Prostate gland (tissue), 2 donors: ENCODE results near the gene DCTD. TPM values are rescaled to one million over a fixed set of nuclear protein-coding genes. Genes with fewer than 3 reads are reported as not detected.
A peak's percentile ranks its signal among the peaks of the same experiment; 100 is the strongest.

ENCODE experiments used
- DNase-seq: peaks from one replicate; pipeline ENCODE4 v3.0.0-alpha.2; 2019; ENCODE audit warnings: low spot score
- H3K27ac ChIP-seq, 2 donors: fragments of 200-600 bp; sonication (generic); 2 replicates each; pipeline ENCODE4 v1.5.1; 2017 to 2019
- H3K27me3 ChIP-seq: fragments of 200-600 bp; sonication (generic); replicated peaks from 2 replicates; pipeline ENCODE4 v1.5.1; 2019; ENCODE audit not compliant: insufficient read depth
- H3K36me3 ChIP-seq, 2 donors: fragments of 200-600 bp; sonication (generic); 1 replicate in 1 of 2; 2 replicates in 1 of 2; pipeline versions ENCODE4 v1.5.1 to v1.8.1; 2017 to 2019
- H3K4me1 ChIP-seq: fragments of 200-600 bp; sonication (generic); replicated peaks from 2 replicates; pipeline ENCODE4 v1.5.1; 2019
- H3K4me3 ChIP-seq, 2 donors: fragments of 200-600 bp; sonication (generic); 2 replicates each; pipeline ENCODE4 v1.5.1; 2017 to 2019
- H3K9me3 ChIP-seq: fragments of 200-600 bp; sonication (generic); 2 replicates; pipeline ENCODE4 v1.5.1; 2017
- CTCF ChIP-seq, 4 experiments: fragments of 200-600 bp in 2 of 4; fragments of 450-650 bp in 2 of 4; sonication (generic) in 2 of 4; IDR thresholded peaks; 1 replicate in 3 of 4; 2 replicates in 1 of 4; pipeline ENCODE4 v1.5.1; 2016 to 2019; ENCODE audit warnings: antibody characterized with exemption in 4 of 4, mild to moderate bottlenecking in 2 of 4, moderate library complexity in 2 of 4
- POLR2A ChIP-seq: fragments of 450-650 bp; IDR thresholded peaks from one replicate; pipeline ENCODE4 v1.6.1; 2016; ENCODE audit warnings: antibody characterized with exemption, mild to moderate bottlenecking
- POLR2AphosphoS5 ChIP-seq: sonication (generic); formaldehyde crosslinking; IDR thresholded peaks from one replicate; pipeline ENCODE4 v1.6.1; 2017; ENCODE audit warnings: antibody characterized with exemption
- WGBS: methylation state at CpG from one replicate; pipeline ENCODE4 v1.1.5; 2018; 5-methylcytosine and 5-hydroxymethylcytosine counted together
- intact Hi-C: fragments of 100-400 bp; cut with DNase I; formaldehyde crosslinking; loops from one replicate; pipeline ENCODE4 v1.14.2; 2022
- total RNA-seq, 2 donors: library from RNA; depleted of rRNA; stranded (reverse); fragments of >200 nt; gene quantifications; one replicate each; pipeline ENCODE4 v1.1.0, GENCODE V29; 2016

Gene DCTD
- total RNA-seq, 2 donors from 2014 or later, result 62.3 to 69.5 TPM

GRCh38 chr4:182918044-182918607, 940 bp upstream of the DCTD start:
- 8% methylated on average over 12 of the region's 12 CpGs for WGBS
- peaks cover 0 to 2% of the 10 kb centered on the region in 2 donors for H3K36me3 ChIP-seq
- H3K9me3 ChIP-seq, result no peaks in the 10 kb centered on the region
- peak overlapping the region; percentile 88 to 93 for H3K27ac ChIP-seq
- no peaks in the 10 kb centered on the region for H3K4me1 ChIP-seq
- intact Hi-C loops, result loop anchor here (10.0 kb wide), 1 partner anchor 453 kb away; no protein-coding TSS in a partner anchor
- H3K4me3 ChIP-seq, result peak overlapping the region; percentile 75 to 76
- H3K27me3 ChIP-seq, result no peaks in the 10 kb centered on the region
- TF ChIP-seq POLR2AphosphoS5 (no peak), CTCF (IDR thresholded peaks at IDR 0.05) (no peak), POLR2A (no peak)
- no peak for DNase-seq

- Histone ChIP-seq H3K27me3 (no peaks in the 10 kb centered on the region), H3K27ac (peak overlapping the region; percentile 88 to 93), H3K4me1 (no peaks in the 10 kb centered on the region), H3K36me3 (peaks cover 0 to 2% of the 10 kb centered on the region in 2 donors), H3K4me3 (peak overlapping the region; percentile 75 to 76), H3K9me3 (no peaks in the 10 kb centered on the region)
- DNase-seq, result peak; percentile 20
- no peak for TF ChIP-seq CTCF (IDR thresholded peaks at IDR 0.05)
- no peak for TF ChIP-seq POLR2AphosphoS5
- TF ChIP-seq POLR2A, result no peak
- intact Hi-C loops, result loop anchor here (10.0 kb wide), 1 partner anchor 452 kb away; no protein-coding TSS in a partner anchor
- 12% methylated on average over 19 of the region's 38 CpGs for WGBS
These were observed 554 bp downstream of the DCTD start for GRCh38 chr4:182916483-182917181.

- intact Hi-C loops, result loop anchor here (10.0 kb wide), 1 partner anchor 450 kb away; no protein-coding TSS in a partner anchor
- Histone ChIP-seq H3K4me3 (no peak overlapping the region), H3K36me3 (peaks cover 0 to 2% of the 10 kb centered on the region in 2 donors), H3K9me3 (no peaks in the 10 kb centered on the region), H3K4me1 (no peaks in the 10 kb centered on the region), H3K27ac (no peak overlapping the region), H3K27me3 (no peaks in the 10 kb centered on the region)
- DNase-seq, result no peak
- 90% methylated on average over 5 of the region's 5 CpGs for WGBS
- TF ChIP-seq POLR2A, result no peak
- TF ChIP-seq CTCF (IDR thresholded peaks at IDR 0.05), result no peak
- TF ChIP-seq POLR2AphosphoS5, result no peak
These were observed 2.8 kb downstream of the DCTD start for GRCh38 chr4:182914357-182914756.

- DNase-seq, result no peak
- WGBS, result 95% methylated on average over 2 of the region's 2 CpGs
- H3K27ac ChIP-seq, result no peak overlapping the region
- no peaks in the 10 kb centered on the region for H3K9me3 ChIP-seq
- no peaks in the 10 kb centered on the region for H3K4me1 ChIP-seq
- intact Hi-C loops, result loop anchor here (10.0 kb wide), 1 partner anchor 449 kb away; no protein-coding TSS in a partner anchor
- no peak overlapping the region for H3K4me3 ChIP-seq
- H3K36me3 ChIP-seq, result peaks cover 0 to 2% of the 10 kb centered on the region in 2 donors
- TF ChIP-seq POLR2AphosphoS5, result no peak
- no peak for TF ChIP-seq POLR2A
- no peak for TF ChIP-seq CTCF (IDR thresholded peaks at IDR 0.05)
- no peaks in the 10 kb centered on the region for H3K27me3 ChIP-seq
These were observed 3.6 kb downstream of the DCTD start for GRCh38 chr4:182913621-182914020.
